Activated CD4-positive, alpha-beta T cell treated with anti-CD3 and anti-CD28 coated beads, Interleukin-2, amount 10 ng/mL, durations not matched to agents 7 days and 5 days (primary cell): ENCODE data around the gene CECR2. TPM values are rescaled to one million over a fixed set of nuclear protein-coding genes. Genes with fewer than 3 reads are reported as not detected.

Experiments
- CTCF ChIA-PET: fragments of 350-600 bp; sonication (Branson Sonifier 250); formaldehyde crosslinking; loops from one replicate; lab custom pipeline; 2021; ENCODE audit warnings: antibody characterized with exemption; lab: Charles Lee
- POLR2A ChIA-PET: fragments of 350-600 bp; sonication (Branson Sonifier 250); formaldehyde crosslinking; loops from one replicate; lab custom pipeline; 2021; ENCODE audit warnings: antibody characterized with exemption; lab: Charles Lee
- DNase-seq: peaks from one replicate; pipeline ENCODE4 v3.0.0-alpha.2; 2020
- H3K27ac Mint-ChIP-seq: one replicate; pipeline ENCODE4 v1.8.0; 2021; ENCODE audit warnings: mild to moderate bottlenecking, moderate library complexity, mixed read lengths
- H3K27me3 Mint-ChIP-seq: one replicate; pipeline ENCODE4 v1.8.0; 2021; ENCODE audit warnings: mixed read lengths
- H3K36me3 Mint-ChIP-seq: one replicate; pipeline ENCODE4 v1.8.0; 2021; ENCODE audit warnings: low read depth, mixed read lengths
- H3K4me1 Mint-ChIP-seq: one replicate; pipeline ENCODE4 v1.8.0; 2021; ENCODE audit warnings: mixed read lengths
- H3K4me3 Mint-ChIP-seq: one replicate; pipeline ENCODE4 v1.8.0; 2021; ENCODE audit warnings: mild to moderate bottlenecking, moderate library complexity, mixed read lengths
- H3K9me3 Mint-ChIP-seq: one replicate; pipeline ENCODE4 v1.8.0; 2021; ENCODE audit warnings: mixed read lengths
- total RNA-seq, 2 experiments: library from RNA; stranded (reverse); gene quantifications; one replicate each; pipeline ENCODE4 v1.2.3, GENCODE V29; 2021

The CECR2 gene
- total RNA-seq, 2 experiments from 2014 or later = 0.15 TPM; not detected in 1

GRCh38 chr22:17588606-17589005, 219.3 kb downstream of the CECR2 start:
- H3K9me3 Mint-ChIP-seq = no peaks in the 10 kb centered on the region
- CTCF ChIA-PET = interaction anchor here (0.6 kb wide), 1 partner anchor 17 kb away, joined by 3 read pairs; no protein-coding TSS in a partner anchor
- peaks cover 21% of the 10 kb centered on the region for H3K36me3 Mint-ChIP-seq
- no peak for DNase-seq
- POLR2A ChIA-PET = no interaction called here
- no peak overlapping the region for H3K27ac Mint-ChIP-seq
- H3K4me3 Mint-ChIP-seq = no peak overlapping the region
- H3K27me3 Mint-ChIP-seq = no peaks in the 10 kb centered on the region
- H3K4me1 Mint-ChIP-seq = no peaks in the 10 kb centered on the region

GRCh38 chr22:17589810-17590375, 220.6 kb downstream of the CECR2 start:
- ChIA-PET CTCF (no interaction called here), POLR2A (no interaction called here)
- H3K27me3 Mint-ChIP-seq = no peaks in the 10 kb centered on the region
- no peaks in the 10 kb centered on the region for H3K9me3 Mint-ChIP-seq
- no peak for DNase-seq
- H3K4me1 Mint-ChIP-seq = no peaks in the 10 kb centered on the region
- H3K4me3 Mint-ChIP-seq = no peak overlapping the region
- no peak overlapping the region for H3K27ac Mint-ChIP-seq
- H3K36me3 Mint-ChIP-seq = peaks cover 29% of the 10 kb centered on the region

- Mint-ChIP-seq H3K27me3 (no peaks in the 10 kb centered on the region), H3K4me3 (no peak overlapping the region), H3K27ac (no peak overlapping the region), H3K36me3 (peaks cover 29% of the 10 kb centered on the region), H3K9me3 (no peaks in the 10 kb centered on the region), H3K4me1 (no peaks in the 10 kb centered on the region)
- ChIA-PET POLR2A (no interaction called here), CTCF (no interaction called here)
- DNase-seq = no peak
Measured at GRCh38 chr22:17590586-17590985, 221.3 kb downstream of the CECR2 start.

- DNase-seq = no peak
- ChIA-PET CTCF (no interaction called here), POLR2A (no interaction called here)
- Mint-ChIP-seq H3K4me1 (no peaks in the 10 kb centered on the region), H3K27ac (no peak overlapping the region), H3K9me3 (no peaks in the 10 kb centered on the region), H3K27me3 (no peaks in the 10 kb centered on the region), H3K36me3 (peaks cover 41% of the 10 kb centered on the region), H3K4me3 (no peak overlapping the region)
Measured at GRCh38 chr22:17592201-17592600, 222.9 kb downstream of the CECR2 start.

- H3K27me3 Mint-ChIP-seq = no peaks in the 10 kb centered on the region
- no peak for DNase-seq
- H3K4me3 Mint-ChIP-seq = no peak overlapping the region
- no peaks in the 10 kb centered on the region for H3K9me3 Mint-ChIP-seq
- H3K4me1 Mint-ChIP-seq = no peaks in the 10 kb centered on the region
- H3K27ac Mint-ChIP-seq = no peak overlapping the region
- POLR2A ChIA-PET = interaction anchor here (0.6 kb wide), 1 partner anchor 12 kb away, joined by 12 read pairs; no protein-coding TSS in a partner anchor
- CTCF ChIA-PET = interaction anchor here (0.7 kb wide), 1 partner anchor 16 kb away, joined by 3 read pairs; no protein-coding TSS in a partner anchor
- H3K36me3 Mint-ChIP-seq = peaks cover 60% of the 10 kb centered on the region
Measured at GRCh38 chr22:17596226-17596625, 227.0 kb downstream of the CECR2 start.

- ChIA-PET POLR2A (interaction anchor here (0.6 kb wide), 1 partner anchor 12 kb away, joined by 11 read pairs; no protein-coding TSS in a partner anchor), CTCF (interaction anchor here (0.7 to 0.8 kb wide), 2 partner anchors 9 to 279 kb away, joined by 3 to 4 read pairs; no protein-coding TSS in a partner anchor)
- H3K4me3 Mint-ChIP-seq = no peak overlapping the region
- H3K27me3 Mint-ChIP-seq = no peaks in the 10 kb centered on the region
- H3K36me3 Mint-ChIP-seq = peaks cover 54% of the 10 kb centered on the region
- no peaks in the 10 kb centered on the region for H3K4me1 Mint-ChIP-seq
- H3K9me3 Mint-ChIP-seq = no peaks in the 10 kb centered on the region
- H3K27ac Mint-ChIP-seq = no peak overlapping the region
- no peak for DNase-seq
Measured at GRCh38 chr22:17597217-17597616, 228.0 kb downstream of the CECR2 start.

GRCh38 chr22:17598318-17598717, 229.1 kb downstream of the CECR2 start:
- CTCF ChIA-PET = no interaction called here
- Mint-ChIP-seq H3K4me1 (no peaks in the 10 kb centered on the region), H3K27me3 (no peaks in the 10 kb centered on the region), H3K9me3 (no peaks in the 10 kb centered on the region), H3K4me3 (no peak overlapping the region), H3K36me3 (peaks cover 47% of the 10 kb centered on the region), H3K27ac (no peak overlapping the region)
- no peak for DNase-seq
- POLR2A ChIA-PET = no interaction called here

GRCh38 chr22:17601031-17601430, 231.8 kb downstream of the CECR2 start:
- ChIA-PET POLR2A (no interaction called here), CTCF (interaction anchor here (1.6 kb wide), 1 partner anchor 188 kb away, joined by 3 read pairs; no protein-coding TSS in a partner anchor)
- Mint-ChIP-seq H3K9me3 (no peaks in the 10 kb centered on the region), H3K4me3 (no peak overlapping the region), H3K27me3 (no peaks in the 10 kb centered on the region), H3K36me3 (peaks cover 38% of the 10 kb centered on the region), H3K4me1 (peaks cover 6% of the 10 kb centered on the region), H3K27ac (no peak overlapping the region)
- DNase-seq = no peak

GRCh38 chr22:17603668-17604067, 234.4 kb downstream of the CECR2 start:
- peaks cover 6% of the 10 kb centered on the region for H3K4me1 Mint-ChIP-seq
- no peaks in the 10 kb centered on the region for H3K9me3 Mint-ChIP-seq
- ChIA-PET POLR2A (no interaction called here), CTCF (interaction anchor here (0.7 to 0.8 kb wide), 2 partner anchors 16 to 30 kb away, joined by 3 to 5 read pairs; no protein-coding TSS in a partner anchor)
- no peaks in the 10 kb centered on the region for H3K27me3 Mint-ChIP-seq
- H3K27ac Mint-ChIP-seq = no peak overlapping the region
- no peak for DNase-seq
- no peak overlapping the region for H3K4me3 Mint-ChIP-seq
- peaks cover 15% of the 10 kb centered on the region for H3K36me3 Mint-ChIP-seq

- Mint-ChIP-seq H3K9me3 (no peaks in the 10 kb centered on the region), H3K4me1 (peaks cover 6% of the 10 kb centered on the region), H3K4me3 (no peak overlapping the region), H3K27ac (no peak overlapping the region), H3K36me3 (peaks cover 12% of the 10 kb centered on the region), H3K27me3 (no peaks in the 10 kb centered on the region)
- POLR2A ChIA-PET = no interaction called here
- no peak for DNase-seq
- CTCF ChIA-PET = interaction anchor here (0.6 to 1.6 kb wide), 4 partner anchors 8 to 439 kb away, joined by 3 to 6 read pairs (median 4); partner anchors contain the start of gene BCL2L13
Measured at GRCh38 chr22:17606496-17606895, 237.2 kb downstream of the CECR2 start.

Other genes with a start within 250 kb of the CECR2 start
- under 1 TPM; 0.05 to 0.06 TPM for gene TMEM121B, start 248.1 kb upstream of the CECR2 start, total RNA-seq
- gene HDHD5, start 210.2 kb upstream of the CECR2 start, total RNA-seq = 10 to 100 TPM; 30.9 to 37.1 TPM
- 100 to 1,000 TPM; 118 to 137 TPM for gene ADA2, start 150.0 kb upstream of the CECR2 start, total RNA-seq
- gene SLC25A18, start 194.0 kb downstream of the CECR2 start, total RNA-seq = not detected